ENCODE results near the gene GALNT10.

GALNT10 gene

DNA sequence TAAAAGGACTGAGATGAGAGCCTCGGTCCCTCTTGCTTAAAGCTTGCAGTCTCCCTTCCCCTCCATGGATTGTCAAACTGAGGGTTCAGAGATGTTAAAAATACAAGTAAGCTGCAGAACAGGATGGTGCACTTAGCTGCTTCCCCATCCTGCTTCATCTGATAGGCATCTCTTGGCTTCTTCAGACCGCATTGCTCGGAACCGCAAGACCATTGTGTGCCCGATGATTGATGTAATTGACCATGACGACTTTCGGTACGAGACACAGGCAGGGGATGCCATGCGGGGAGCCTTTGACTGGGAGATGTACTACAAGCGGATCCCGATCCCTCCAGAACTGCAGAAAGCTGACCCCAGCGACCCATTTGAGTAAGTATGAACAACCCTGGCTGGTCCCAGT is 189.7 kb downstream of the GALNT10 start:
- no peak for DNase-seq

DNA sequence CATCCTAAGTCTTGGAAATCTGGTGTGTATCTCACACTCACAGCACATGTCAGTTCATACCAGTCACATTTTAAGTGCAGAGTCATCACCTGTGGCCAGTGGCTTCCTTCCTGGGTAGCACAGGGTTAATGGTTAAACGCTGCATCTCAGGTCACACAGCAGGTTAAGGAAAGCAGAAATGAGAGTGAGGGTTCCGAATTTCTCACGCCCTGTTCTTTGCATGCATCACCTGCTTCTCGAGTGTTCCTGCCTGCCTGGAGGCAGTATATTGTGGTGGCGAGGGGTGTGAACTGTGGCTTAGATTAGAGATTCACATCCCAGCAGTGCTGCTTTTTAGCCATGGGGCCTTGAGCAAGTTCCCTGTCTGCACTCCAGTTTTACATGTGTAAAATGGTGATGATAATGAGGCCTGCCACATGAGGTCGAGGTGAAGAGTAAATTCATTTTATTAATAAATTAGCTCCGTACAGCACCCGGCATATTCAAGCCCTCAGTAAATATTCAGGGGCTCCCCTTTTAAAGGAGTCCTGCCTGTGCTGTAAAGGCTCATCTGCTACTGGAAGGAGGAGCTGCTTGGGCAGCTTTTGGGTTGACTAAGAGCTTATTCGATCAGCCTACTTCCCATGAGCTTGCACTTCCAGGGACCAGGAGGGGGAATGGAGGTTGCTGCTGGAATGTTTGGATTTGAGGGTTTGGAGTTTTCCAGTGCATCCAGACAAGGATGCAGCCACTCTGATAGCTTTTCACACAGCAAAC is 194.1 kb downstream of the GALNT10 start:
- no peak for DNase-seq

DNA sequence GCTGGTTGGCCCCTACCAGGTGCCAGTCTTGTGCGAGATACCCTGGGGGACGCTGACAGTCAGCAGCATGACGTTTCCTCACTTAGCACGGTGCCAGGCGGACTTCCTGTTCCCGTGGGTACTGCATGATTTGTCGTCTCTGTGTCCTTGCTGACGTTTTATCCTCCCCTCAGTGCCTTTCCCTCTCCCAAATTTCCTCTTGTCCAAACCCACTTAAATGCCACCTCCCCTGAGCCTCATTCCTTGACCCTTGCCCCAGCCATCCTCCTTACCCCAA is 194.6 kb downstream of the GALNT10 start:
- DNase-seq = no peak

DNA sequence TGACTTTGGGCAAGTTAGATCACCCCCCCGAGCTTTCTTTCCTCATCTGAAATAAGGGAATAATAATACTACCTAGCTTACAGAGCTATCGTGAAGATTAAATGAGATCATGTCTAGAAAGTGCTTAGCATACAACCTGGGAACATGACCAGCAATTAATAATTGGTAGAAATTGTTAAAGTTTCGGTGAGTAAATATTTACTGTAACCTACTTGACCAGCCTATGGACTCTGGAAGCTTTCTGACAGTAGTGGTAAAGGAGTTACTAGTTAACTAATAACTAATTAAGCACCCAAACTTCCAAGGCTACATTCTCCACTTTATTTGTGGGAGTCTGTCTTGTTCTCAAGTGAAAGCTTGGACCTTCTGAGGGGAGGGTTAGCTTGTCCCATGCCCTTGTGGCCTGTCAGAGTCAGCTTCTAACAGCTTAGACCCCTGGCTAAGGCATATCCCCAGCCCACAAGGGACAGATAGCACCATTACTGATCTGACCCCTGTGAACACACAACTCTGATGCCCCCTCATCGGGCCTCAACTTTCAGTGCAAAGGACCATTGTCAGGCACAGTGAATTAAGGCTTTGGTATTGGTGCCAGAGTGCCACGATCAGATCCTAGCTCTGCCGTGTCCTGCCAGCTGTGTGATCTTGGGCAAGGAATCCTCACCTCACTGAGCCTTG is 196.6 kb downstream of the GALNT10 start:
- no peak for DNase-seq

DNA sequence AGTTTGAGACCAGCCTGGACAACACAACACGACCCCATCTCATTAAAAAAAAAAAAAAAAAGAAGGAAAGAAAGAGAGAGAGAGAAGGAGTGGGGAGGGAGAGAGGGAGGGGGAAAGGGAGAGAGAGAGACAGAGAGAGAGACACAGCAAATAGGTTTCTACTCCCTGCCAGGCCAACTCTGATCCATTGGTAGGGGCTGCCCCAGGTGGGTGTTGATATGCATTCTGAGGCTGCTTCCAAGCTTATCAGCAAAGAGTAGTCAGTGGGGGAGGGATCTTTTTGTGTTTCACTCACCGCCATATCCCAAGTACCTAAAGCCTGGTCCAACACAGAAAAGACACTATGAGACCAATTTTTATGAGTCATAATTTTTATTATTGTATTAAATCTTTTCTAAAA is 198.3 kb downstream of the GALNT10 start:
- no peak for DNase-seq

DNA sequence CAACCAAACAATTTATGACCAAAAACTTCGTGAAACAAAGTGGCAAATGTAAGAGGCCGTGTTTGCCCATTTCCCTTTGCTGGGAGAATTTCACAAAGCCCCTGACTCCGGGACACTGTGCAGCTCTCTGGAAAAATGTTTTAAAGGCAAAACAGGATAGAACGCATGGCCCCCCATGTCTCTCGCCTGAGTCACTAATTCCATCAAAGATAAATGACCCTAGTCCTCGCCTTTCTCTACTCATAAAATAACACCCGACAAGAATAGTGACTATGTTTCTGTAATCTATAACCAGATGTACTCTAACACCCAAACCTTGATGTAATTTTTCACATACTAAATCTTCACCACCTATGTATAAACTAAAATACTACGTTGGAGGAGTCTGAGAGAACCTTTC is 199.6 kb downstream of the GALNT10 start:
- DNase-seq = no peak

DNA sequence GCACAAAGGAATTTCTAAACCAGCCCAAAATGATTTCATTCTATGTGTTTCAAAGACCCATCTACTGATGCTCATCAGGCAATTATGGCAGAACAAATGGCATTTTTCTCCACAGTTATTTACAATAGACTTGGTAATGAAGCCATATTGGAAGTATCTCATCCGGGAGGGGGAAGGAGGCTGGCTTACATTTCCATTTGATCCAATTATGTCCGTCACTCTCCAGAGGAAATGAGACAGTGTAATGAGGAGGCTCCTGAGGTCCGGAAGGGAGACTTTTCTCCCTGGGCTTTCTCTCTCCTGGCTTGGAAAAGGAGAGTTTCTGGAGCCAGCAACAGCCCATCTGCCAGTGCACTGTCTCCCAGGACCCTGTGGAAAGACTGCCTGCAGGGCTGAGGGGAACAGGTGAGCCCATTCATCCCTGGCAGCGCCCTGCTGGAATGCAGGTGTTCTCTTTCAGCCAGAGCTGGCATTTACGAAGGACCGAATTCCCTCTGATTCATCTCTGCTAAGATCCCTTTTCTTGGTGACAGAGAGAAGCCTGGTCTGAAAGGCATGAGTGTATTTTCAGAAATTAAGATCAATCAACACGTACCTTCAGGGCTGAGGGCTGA is 200.3 kb downstream of the GALNT10 start:
- no peak for DNase-seq

DNA sequence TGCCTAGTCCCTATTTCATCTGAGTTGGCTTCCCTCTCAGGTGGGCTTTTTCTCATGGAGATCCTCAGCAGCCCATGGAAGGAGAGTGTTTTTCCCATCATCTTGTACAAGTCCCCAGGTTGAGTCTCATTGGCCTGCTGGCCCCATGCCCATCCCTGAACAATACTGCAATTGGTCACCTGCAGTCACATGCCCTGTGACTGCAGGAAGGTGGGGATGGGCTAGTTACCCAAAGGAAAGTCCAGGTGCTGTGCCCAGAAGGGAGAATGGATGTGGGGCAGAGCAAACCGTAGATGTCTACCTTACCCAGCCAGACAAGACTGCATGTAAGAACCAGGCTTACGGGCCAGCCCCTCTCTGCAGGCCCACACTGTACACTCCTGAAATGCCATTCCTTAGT is 201.3 kb downstream of the GALNT10 start:
- DNase-seq = no peak

DNA sequence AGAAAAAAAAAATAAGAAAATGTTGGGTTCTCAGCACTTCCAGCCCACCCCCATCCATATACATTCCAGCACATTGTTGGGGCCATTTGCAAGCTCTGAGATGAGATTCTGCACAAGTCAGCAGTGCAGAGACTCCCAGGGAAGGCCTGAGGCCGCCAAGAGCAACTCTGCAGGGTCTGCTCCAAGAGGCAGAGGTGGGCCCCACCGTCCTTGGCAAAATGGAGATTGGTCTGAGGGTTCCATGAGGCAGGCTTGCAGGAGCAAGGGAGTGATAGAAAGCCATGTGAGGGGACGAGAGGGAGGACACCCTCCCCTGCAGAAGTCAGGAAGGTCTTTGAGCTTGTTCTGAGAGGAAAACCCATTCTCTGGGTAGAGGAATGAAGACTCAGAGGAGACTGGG is 203.3 kb downstream of the GALNT10 start:
- no peak for DNase-seq

DNA sequence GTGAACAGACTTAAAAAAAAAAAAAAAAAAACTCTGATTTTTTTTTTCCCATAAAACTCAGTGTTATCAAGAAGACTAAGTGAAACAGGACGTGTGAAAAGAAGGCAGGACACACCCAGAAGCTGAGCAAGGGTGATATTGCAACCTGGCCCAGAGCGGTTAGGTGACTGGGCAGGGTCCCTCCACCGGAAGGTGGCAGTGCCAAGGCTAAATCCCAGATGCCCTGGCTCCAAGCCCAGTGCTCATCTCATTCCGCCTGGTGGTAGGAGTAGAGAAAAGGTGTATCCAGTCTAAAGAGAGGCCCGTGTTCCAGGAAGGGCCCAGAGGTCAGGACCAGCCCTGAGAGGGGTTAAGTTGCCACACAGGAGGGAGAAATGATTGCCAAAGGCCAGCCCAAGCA is 203.8 kb downstream of the GALNT10 start:
- no peak for DNase-seq

DNA sequence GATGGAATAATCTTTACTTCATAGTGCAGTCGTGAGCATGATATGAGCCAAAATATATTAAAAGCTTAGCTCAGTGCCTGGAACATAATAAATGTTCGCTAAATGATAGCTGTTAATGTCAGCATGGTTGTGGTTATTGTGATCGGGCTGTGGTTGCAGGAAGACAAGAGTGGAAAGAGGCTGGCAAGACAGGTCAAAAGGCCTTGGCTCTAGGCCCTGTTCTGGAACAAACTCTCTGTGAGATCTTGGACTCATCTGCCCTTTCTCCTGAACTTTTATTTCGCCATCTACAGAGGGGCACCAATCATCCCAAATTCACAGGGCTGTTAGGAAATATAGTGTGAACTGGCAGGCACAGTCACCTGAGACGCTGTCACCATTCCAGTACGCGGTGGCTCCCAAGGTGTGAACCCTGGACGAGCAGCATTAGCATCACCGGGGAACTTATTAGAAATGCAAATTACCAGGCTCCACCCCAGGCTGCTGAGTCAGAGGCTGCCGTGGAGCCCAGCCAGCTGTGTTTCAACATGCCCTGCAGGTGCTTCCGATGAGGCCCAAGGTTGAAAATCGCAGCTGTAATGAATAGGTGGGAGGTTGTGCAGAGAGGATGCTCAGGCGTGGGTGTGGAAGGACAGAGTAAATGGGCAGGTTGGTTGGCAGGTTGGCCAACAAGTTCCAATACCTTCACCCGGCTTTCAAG is 205.0 kb downstream of the GALNT10 start:
- DNase-seq = no peak

DNA sequence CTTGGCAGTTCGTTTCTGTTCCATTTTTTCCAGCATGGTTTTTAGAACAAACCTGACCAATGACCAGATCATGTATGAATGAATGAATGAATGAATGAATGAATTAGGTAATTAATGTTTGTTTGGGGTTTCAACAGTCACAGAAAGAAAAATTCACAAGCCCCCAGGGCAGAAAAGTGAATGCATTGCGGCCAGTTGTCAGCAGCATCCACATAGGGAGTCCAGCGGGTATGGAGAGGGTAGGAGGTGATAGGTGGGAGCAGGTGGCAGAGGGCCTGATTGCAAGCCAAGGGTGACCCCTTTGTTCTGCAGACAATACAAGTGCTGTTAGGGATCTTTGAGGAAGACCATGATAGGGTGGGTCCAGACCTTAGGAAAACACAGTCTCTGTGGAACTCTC is 205.6 kb downstream of the GALNT10 start:
- DNase-seq = no peak

DNA sequence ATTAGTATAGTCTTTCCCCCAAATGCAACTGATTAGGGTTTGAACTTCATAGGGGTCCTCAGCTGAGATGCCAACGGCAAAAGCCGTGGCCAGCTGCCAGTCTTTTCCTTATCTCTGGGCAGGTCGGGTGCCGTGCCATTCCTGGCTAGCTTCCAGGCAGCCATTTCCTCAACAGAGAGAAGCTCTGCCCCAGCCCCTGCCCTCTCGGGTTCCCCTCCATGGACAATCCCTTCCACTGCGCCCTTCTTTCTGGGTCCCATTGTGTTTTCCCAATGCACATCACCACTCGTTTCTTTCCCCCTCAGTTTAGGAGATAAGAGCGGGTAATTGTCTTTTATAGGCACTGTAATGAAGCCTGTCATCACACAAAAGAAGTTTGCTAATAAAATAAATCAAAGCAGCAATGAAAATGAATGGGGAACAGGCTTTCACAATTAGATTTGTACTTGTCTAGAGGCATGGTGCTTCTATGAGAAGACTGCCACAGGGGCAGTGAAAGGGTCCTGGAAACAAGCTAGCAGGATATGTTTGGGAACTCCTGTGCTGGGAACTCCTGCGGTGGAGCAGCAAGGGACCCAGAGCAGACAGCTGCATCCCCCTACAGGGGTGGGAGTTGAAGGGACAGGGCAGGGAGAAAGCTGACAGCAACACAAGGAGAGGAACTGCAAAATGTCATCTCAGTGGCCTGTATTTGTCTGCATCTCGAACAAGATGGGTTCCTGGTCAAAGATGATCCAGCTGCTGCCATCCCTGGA is 207.3 kb downstream of the GALNT10 start:
- no peak for DNase-seq

DNA sequence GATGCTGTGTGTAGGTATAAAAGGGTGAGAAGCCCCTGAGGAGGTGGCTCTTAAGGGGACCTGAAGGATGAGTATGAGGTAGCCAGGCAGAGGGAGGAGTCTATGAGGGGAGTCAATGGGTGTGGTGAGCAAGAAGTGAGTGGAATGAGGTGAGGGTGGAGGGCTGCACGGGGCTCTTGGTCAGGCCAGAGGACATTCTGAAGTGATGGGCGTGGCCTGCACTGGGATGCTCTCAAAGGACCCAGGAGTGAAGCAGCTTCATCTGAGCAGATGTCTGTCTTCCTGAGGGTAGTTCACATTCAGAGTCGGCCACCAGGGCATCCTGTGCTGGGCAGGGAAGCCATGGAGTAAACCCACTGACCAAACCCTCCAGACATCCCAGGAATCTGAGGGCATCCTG is 210.1 kb downstream of the GALNT10 start:
- DNase-seq = no peak

DNA sequence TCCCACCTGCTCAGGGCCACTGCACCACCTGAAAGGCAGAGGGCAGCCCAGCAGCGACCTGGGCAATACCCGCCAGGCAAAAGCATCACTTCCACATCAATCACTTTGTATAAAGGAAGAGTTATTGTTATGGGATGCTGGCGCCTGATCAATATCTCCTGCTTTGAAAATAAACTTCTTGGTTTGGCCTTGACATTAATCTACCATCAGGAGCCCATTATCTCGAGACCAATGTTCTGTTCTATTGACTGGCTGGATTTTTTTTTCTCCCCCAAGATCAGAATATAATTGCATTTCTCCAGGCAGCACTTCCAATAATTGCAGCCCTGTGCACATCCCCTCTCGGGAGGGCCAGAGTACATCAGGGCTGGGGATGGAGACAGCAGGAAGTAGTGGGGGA is 210.8 kb downstream of the GALNT10 start:
- DNase-seq = no peak

DNA sequence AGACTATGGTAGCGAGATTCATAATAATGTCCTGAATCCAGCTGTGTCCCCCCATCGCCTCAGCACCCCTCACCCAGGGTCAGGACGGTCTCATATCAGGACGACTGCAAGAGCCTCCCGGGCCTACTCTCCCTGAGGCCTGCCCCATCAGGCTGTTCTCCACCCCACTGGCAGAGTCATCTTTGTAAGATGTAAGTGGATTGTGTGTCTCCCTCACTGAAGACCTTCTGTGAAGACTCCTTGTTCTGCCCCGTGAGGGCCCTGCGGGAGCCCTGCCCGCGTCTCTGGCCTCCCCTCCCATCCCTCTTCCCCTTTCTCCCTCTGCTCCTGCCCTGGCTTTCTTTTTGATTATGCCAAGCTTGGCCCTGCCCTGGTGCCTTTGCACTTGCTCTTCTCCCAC is 211.4 kb downstream of the GALNT10 start:
- no peak for DNase-seq

DNA sequence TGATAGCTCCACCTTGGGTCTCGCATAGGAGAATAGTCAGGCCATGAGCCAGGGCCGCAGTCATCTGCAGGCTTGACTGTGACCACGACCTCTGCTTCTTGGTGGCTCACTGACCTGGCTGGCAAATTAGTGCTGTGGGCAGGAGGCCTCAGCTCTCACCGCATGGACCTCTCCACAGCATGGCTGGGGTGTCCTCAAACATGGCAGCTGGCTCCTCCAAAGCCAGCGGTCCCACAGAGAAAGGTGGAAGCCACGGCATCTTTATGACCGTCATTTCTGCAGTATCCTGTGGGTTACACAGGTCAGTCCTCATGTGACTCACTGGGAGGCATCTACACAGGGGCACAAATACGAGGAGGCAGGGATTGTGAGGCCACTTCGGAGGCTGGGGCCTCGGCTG is 212.1 kb downstream of the GALNT10 start:
- no peak for DNase-seq

DNA sequence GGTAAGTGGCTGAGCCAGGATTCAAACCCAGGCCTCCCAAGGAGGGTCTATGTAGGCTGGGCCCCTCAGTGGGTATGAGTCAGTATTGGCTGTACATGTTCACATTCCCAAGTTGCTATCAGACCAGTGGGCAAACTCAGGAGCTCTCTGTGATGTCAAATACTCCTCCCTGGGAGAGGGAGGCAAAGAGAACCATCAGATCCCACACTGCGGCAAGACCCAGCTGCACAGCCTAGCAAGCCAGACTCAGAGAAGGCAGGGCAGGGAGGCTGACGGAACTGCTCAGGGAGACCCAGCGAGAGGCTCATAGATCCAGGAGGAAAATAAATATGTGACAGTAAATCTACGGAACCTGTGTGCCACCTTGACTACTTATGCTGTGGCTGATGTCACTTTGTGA is 212.7 kb downstream of the GALNT10 start:
- no peak for DNase-seq

DNA sequence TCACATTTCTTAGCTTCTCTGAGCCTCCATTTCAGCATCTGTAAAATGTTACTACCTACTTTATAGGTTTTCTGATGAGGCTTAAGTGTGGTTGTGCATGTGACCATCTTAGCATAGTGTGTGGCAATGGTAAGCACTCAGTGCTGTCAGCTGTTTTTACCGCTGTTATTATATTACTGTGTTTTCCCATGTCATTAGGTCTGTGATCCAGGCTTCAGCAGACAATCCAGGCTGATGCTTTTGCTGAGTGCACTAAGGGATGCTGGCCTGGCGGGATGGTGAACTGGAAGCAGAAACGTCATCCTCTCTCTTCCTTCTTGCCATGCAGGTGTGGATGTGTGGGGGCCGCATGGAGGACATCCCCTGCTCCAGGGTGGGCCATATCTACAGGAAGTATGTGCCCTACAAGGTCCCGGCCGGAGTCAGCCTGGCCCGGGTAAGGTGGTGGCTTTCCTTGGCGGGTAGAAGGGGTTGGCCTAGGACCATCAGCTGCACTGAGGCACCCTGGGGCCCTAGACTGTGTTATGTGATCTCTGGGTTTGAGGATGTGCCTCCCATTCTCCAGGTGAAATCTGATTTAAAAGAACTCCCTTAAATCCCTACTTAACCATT is 213.3 kb downstream of the GALNT10 start:
- DNase-seq = no peak

DNA sequence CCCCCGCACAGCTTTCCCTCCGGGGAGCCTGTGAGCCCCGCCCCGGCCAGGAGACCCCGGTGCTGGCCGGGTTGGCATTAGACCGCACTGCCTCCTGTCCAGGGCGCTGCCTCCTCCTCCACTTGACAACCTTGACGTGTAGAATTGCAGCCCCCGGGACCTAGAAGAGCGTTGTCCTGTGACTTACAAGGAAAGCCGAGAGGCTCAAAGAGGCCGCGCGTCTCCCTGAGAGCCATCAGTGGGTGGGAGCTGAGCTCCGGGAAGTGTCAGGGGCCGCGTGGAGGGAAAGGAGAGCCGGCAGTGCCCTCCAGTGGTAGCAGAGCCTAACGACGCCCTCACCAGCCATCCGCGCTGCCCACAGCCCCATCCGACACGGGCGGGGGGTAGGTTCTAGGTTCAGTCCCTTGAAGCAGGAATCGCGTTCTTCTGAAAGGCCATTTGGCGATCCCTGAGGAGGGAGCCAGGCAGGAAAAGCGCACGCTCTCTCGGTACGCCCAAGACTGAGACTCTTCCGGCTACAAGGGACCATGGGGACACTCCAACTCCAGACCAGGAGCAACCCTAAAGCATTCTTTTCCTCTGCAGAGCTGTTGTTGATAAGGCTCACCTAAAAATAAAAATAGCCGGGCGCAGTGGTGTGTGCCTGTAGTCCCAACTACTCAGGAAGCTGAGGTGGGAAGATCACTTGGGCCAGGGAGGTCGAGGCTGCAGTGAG is 214.7 kb downstream of the GALNT10 start:
- DNase-seq = peak; percentile 75

DNA sequence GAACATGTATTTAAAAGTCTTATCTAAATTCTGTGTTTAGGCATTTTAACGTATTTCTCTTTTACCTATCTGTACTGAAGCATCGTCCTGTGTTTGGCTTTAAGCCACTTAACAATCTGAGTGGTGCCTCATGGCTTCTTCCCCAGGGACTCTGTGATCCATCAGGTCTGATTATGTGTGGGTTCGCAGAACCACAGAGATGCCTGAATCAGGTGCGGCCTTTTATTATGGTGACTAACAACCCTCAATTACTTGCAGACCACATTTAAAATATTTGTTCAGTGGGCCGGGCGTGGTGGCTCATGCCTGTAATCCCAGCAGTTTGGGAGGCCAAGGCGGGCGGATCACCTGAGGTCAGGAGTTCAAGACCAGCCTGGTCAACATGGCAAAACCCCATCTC is 215.7 kb downstream of the GALNT10 start:
- DNase-seq = no peak

DNA sequence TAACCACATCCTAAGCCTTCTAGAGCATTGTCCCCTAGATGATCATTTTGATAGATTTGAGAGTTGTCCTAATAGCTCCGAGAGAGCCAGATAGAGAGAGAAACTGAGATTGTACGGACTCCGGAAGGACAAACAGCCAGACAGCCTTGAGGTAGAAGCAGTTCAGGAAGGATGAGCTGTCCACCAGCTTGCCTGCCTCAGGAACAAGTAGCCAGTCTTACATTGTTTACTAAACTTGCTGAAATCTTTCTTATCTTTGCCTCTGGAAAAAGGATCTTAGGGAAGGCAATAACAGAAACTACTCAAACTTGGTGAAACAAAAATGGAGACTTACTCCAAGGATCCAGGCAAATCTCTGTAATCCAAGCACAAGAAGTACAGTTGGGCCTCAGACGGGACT is 216.3 kb downstream of the GALNT10 start:
- no peak for DNase-seq

Data from right kidney (tissue), 1 donor.